NT2/D1 (cell line): ENCODE results near the gene SYNGR1.
"Not testable (repeated sequence)": the region's sequence is repeated elsewhere in the genome, so short reads cannot be mapped to it uniquely, and the experiment has no call there.

Experiments
- DNase-seq: peaks from one replicate; pipeline ENCODE4 v3.0.0-alpha.2; 2011; ENCODE audit warnings: low read depth, low spot score
- H3K27me3 ChIP-seq: 2 replicates; pipeline ENCODE4 v1.6.0; 2011; ENCODE audit warnings: mild to moderate bottlenecking; ENCODE audit not compliant: insufficient read length, insufficient read depth
- H3K36me3 ChIP-seq: 2 replicates; pipeline ENCODE4 v1.6.1; 2011; ENCODE audit warnings: mild to moderate bottlenecking, low read length, mixed read lengths; ENCODE audit not compliant: insufficient read depth, insufficient read length
- H3K4me1 ChIP-seq: 2 replicates; pipeline ENCODE4 v1.5.1; 2011; ENCODE audit not compliant: insufficient read depth, insufficient read length
- H3K4me3 ChIP-seq: 2 replicates; pipeline ENCODE4 v1.5.1; 2011; ENCODE audit warnings: low read depth; ENCODE audit not compliant: insufficient read length
- H3K9ac ChIP-seq: 2 replicates; pipeline ENCODE4 v1.6.0; 2011; ENCODE audit warnings: low read depth; ENCODE audit not compliant: insufficient read length
- H3K9me3 ChIP-seq: 2 replicates; pipeline ENCODE4 v1.5.1; 2011; ENCODE audit warnings: mild to moderate bottlenecking, low read length; ENCODE audit not compliant: insufficient read depth
- SUZ12 ChIP-seq: IDR thresholded peaks from 2 replicates; pipeline ENCODE4 v1.6.1; 2011; ENCODE audit not compliant: insufficient read length, insufficient read depth; ENCODE audit errors: extremely low read depth
- YY1 ChIP-seq: IDR thresholded peaks from 2 replicates; pipeline ENCODE4 v1.6.1; 2011; ENCODE audit not compliant: insufficient read length, insufficient read depth
- ZNF274 ChIP-seq: IDR thresholded peaks from 2 replicates; pipeline ENCODE4 v1.6.1; 2011; ENCODE audit warnings: mild to moderate bottlenecking, low read depth, low read length

SYNGR1 gene

GRCh38 chr22:39349506-39349966, 255 bp upstream of the SYNGR1 start:
- Histone ChIP-seq H3K27me3 (no peaks in the 10 kb centered on the region), H3K9me3 (no peaks in the 10 kb centered on the region), H3K4me3 (peak overlapping the region; percentile 71), H3K9ac (peak overlapping the region; percentile 61), H3K36me3 (no peaks in the 10 kb centered on the region), H3K4me1 (peaks cover 9% of the 10 kb centered on the region)
- TF ChIP-seq ZNF274 (no peak), SUZ12 (no peak), YY1 (no peak)
- no peak for DNase-seq

GRCh38 chr22:39350757-39351688, 1.2 kb downstream of the SYNGR1 start:
- Histone ChIP-seq H3K4me3 (peak overlapping the region; percentile 71), H3K36me3 (no peaks in the 10 kb centered on the region), H3K9me3 (no peaks in the 10 kb centered on the region), H3K9ac (peak overlapping the region; percentile 90), H3K4me1 (peaks cover 9% of the 10 kb centered on the region), H3K27me3 (no peaks in the 10 kb centered on the region)
- no peak for DNase-seq
- TF ChIP-seq ZNF274: no peak

- TF ChIP-seq YY1 (no peak), ZNF274 (no peak), SUZ12 (no peak)
- Histone ChIP-seq H3K4me1 (peaks cover 11% of the 10 kb centered on the region), H3K27me3 (no peaks in the 10 kb centered on the region), H3K4me3 (no peak overlapping the region), H3K9me3 (no peaks in the 10 kb centered on the region), H3K9ac (peak overlapping the region; percentile 90), H3K36me3 (no peaks in the 10 kb centered on the region)
- no peak for DNase-seq
These were observed 2.0 kb downstream of the SYNGR1 start for GRCh38 chr22:39351689-39352214.

GRCh38 chr22:39352306-39352891, 2.6 kb downstream of the SYNGR1 start:
- Histone ChIP-seq H3K9ac (peak overlapping the region; percentile 33), H3K4me1 (peaks cover 11% of the 10 kb centered on the region), H3K9me3 (no peaks in the 10 kb centered on the region; the same call in 1 of the 2 replicates), H3K36me3 (no peaks in the 10 kb centered on the region), H3K27me3 (no peaks in the 10 kb centered on the region), H3K4me3 (no peak overlapping the region)
- DNase-seq: no peak
- TF ChIP-seq ZNF274 (no peak), YY1 (no peak), SUZ12 (no peak)

GRCh38 chr22:39353346-39353745, 3.6 kb downstream of the SYNGR1 start:
- H3K9ac ChIP-seq: no peak overlapping the region
- no peaks in the 10 kb centered on the region for H3K27me3 ChIP-seq
- DNase-seq: no peak
- no peak for TF ChIP-seq SUZ12
- TF ChIP-seq YY1: no peak
- no peak for TF ChIP-seq ZNF274
- no peaks in the 10 kb centered on the region; the same call in 1 of the 2 replicates for H3K9me3 ChIP-seq
- no peaks in the 10 kb centered on the region for H3K36me3 ChIP-seq
- peaks cover 11% of the 10 kb centered on the region for H3K4me1 ChIP-seq
- H3K4me3 ChIP-seq: no peak overlapping the region

GRCh38 chr22:39355080-39355479, 5.3 kb downstream of the SYNGR1 start:
- Histone ChIP-seq H3K4me3 (no peak overlapping the region), H3K4me1 (peaks cover 18% of the 10 kb centered on the region), H3K27me3 (no peaks in the 10 kb centered on the region), H3K36me3 (peaks cover 6% of the 10 kb centered on the region), H3K9me3 (no peaks in the 10 kb centered on the region; the same call in 1 of the 2 replicates), H3K9ac (no peak overlapping the region)
- no peak for TF ChIP-seq YY1
- TF ChIP-seq SUZ12: no peak
- TF ChIP-seq ZNF274: no peak
- DNase-seq: no peak

- not testable (repeated sequence) for H3K9me3 ChIP-seq, H3K36me3 ChIP-seq, H3K9ac ChIP-seq, H3K27me3 ChIP-seq, H3K4me3 ChIP-seq, DNase-seq
- H3K4me1 ChIP-seq: peaks cover 23% of the 10 kb centered on the region
These were observed 6.0 kb downstream of the SYNGR1 start for GRCh38 chr22:39355805-39356204.
